IPS-11a (cell line): ENCODE results near the gene NBAS.
"Not testable (repeated sequence)": the region's sequence is repeated elsewhere in the genome, so short reads cannot be mapped to it uniquely, and the experiment has no call there.

Experiments used
- H3K4me3 ChIP-seq: one replicate; pipeline ENCODE4 v1.5.1; 2013; ENCODE audit warnings: low read depth, low read length, control low read depth

NBAS gene

GRCh38 chr2:15485949-15486348, 75.2 kb downstream of the NBAS start:
- no peak overlapping the region for H3K4me3 ChIP-seq

DNA sequence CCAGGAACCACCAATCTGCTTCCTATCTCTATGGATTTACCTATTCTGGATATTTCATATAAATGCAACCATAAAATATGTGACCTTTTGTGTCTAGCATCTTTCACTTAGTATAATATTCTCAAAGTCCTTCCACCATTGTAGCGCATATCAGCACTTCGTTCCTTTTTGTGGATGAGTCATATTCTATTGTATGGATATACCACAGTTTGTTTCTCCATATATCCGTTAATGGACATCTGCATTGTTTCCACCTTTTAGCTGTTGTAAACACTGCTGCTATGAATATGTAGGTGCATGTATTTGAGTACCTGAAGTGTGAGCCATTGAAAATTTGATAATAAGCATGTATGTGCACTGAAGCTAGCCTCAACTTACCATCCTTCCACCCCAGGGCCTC, 80.1 kb downstream of the NBAS start:
- H3K4me3 ChIP-seq = no peak overlapping the region

GRCh38 chr2:15480552-15480951, 80.6 kb downstream of the NBAS start:
- no peak overlapping the region for H3K4me3 ChIP-seq

DNA sequence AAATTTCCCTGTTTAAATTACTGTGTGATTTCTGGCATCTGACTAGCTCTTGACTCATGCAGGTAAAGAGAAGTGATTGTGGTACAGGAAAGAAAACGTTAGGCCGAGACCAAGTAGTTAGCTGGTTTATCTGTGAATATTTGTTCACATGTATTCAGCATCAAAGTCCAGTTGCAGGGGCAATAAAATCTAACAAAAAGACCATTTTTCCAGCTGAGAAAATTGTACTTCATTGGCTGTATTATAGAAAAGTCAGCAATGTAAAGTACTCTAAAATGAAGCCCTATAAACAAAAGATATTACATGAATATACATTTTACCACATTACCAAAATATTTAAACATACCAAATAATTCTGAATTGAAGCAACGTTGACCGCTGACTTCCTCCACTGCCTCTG, 88.3 kb downstream of the NBAS start:
- H3K4me3 ChIP-seq = no peak overlapping the region

DNA sequence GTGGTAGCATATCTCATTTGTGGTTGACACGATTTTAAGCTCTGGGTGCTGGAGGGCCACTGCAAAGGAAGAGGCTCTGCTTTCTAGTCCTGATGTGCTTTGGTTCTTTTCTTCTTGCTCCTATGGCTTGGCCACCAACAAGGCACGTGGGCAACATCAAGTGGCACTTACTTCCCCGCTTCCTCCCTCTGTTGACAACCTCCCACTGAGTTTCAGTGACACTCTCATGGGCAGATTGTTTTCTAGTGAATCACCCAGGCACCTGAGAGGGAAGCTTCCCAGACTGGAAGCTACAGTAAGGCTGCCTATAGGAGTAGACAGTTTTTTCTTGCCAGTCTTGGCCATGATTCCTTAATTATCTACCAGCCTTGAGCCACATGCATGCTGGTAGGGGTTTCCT, 89.0 kb downstream of the NBAS start:
- no peak overlapping the region for H3K4me3 ChIP-seq

- no peak overlapping the region for H3K4me3 ChIP-seq
These were observed 89.5 kb downstream of the NBAS start for GRCh38 chr2:15471606-15472005.

GRCh38 chr2:15460112-15460620, 101.0 kb downstream of the NBAS start:
- H3K4me3 ChIP-seq = no peak overlapping the region

DNA sequence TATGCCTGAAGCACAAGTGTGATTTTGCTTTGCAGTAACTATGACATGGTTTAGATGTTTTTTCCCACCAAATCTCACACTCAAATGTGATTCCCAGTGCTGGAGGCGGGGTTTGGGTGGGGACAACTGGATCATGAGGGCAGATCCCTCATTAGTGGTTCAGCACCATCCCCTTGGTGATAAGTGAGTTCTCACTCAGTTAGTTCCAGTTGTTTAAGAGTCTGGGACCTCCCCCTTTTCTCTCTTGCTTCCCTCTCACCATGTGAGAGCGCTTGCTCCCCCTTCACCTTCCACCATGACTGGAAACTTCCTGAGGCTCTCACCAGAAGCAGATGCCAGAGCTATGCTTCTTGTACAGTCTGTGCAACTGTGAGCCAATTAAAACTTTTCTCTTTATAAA, 102.9 kb downstream of the NBAS start:
- H3K4me3 ChIP-seq = no peak overlapping the region

GRCh38 chr2:15457868-15458267, 103.3 kb downstream of the NBAS start:
- H3K4me3 ChIP-seq = no peak overlapping the region

DNA sequence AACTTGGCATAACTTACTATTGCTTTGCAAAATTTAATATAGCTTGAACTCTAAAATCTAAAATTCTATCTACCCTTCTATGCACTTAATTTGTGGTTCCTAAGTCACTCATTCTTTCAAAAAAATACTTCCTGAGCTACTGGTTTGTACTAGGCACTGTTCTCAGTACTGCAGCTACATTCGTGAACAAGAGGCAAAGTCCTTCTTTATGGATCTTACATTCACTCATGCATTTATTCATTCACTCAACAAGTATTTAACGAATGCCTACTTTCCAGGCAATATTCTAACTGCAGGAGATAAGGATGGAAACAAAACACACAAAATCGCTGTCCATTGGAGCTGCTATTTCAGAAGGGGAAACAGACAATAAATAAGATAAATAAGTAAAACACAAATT, 104.8 kb downstream of the NBAS start:
- no peak overlapping the region for H3K4me3 ChIP-seq

DNA sequence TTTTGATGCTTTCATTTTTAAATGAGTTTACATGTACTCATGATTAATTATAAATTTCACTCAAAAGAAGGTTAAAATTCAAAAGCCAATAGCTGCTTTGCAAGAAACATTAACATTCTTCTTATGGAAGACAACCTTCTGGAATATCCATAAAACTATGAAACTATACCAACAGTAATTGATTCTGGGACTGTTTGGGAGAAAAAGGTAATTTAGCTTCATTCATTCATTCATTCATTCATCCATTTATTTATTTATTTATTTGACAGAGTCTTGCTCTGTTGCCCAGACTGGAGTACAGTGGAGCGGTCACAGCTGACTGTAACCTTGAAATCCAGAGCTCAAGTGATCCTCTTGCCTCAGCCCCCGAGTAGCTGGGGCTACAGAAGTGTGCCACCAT, 110.3 kb downstream of the NBAS start:
- H3K4me3 ChIP-seq = no peak overlapping the region

GRCh38 chr2:15449556-15450236, 111.4 kb downstream of the NBAS start:
- H3K4me3 ChIP-seq = no peak overlapping the region

GRCh38 chr2:15448250-15448839, 112.8 kb downstream of the NBAS start:
- no peak overlapping the region for H3K4me3 ChIP-seq

DNA sequence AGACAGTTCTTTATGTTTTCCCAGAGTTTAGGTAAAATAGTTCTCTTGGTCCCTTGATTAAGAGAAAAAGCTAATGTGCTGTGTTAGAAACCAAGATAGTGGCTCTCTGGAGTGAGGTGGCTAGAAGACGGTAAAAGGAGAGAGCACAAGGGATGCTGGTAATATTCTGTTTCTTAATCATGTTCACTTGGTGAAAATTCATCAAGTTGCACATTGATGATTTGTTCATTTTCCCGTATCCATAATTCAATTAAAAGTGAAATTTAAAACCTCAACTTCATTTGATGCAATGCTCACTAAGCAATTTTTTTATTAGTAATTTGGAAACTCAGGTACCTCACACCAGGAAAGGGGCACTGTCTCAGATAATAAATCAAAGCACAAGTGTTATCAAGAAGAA, 113.8 kb downstream of the NBAS start:
- no peak overlapping the region for H3K4me3 ChIP-seq

- no peak overlapping the region for H3K4me3 ChIP-seq
These were observed 114.2 kb downstream of the NBAS start for GRCh38 chr2:15446961-15447360.

DNA sequence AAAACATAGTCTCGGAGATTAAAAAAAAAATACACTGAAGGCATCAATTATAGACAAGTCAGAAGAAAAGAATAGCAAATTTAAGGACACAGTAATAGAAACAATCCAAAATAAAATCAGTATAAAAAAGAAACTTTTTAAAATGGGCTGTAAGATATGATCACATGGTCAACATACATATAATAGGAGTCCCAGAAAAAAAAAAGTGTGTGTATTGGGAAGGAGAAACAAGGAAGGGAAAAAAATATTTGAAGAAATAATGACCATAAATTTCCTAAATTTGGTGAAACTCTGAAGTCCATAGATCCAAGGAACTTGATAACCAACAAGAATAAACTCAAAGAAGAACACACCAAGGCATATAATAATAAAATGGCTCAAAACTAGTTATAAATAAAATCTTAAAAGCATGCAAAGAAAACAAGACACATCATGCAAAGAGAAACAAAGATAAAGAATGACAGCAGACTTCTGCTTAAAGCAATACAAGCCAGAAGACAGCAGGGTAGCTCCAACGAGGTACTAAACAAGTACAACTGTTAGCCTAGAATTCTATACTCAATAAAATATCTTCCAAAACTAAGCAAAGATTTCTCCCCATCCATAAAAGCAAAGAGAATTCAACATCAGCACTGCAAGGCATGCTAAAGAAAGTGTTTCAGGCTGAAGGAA, 115.1 kb downstream of the NBAS start:
- no peak overlapping the region for H3K4me3 ChIP-seq

- not testable (repeated sequence) for H3K4me3 ChIP-seq
These were observed 121.2 kb downstream of the NBAS start for GRCh38 chr2:15439768-15440524.

DNA sequence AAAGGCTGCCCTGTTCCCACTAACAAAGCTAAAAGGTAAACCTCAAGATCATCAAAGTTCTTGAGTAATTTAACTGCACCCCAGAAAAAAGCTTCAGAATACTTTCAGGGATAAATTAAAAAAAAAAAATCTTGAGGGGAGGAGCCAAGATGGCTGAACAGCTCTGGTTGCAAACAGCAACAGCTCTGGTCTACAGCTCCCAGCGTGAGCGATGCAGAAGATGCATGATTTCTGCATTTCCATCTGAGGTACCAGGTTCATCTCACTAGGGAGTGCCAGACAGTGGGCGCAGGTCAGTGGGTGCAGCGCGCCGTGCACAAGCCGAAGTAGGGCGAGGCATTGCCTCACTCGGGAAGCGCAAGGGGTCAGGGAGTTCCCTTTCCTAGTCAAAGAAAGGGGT, 121.8 kb downstream of the NBAS start:
- H3K4me3 ChIP-seq = not testable (repeated sequence)

DNA sequence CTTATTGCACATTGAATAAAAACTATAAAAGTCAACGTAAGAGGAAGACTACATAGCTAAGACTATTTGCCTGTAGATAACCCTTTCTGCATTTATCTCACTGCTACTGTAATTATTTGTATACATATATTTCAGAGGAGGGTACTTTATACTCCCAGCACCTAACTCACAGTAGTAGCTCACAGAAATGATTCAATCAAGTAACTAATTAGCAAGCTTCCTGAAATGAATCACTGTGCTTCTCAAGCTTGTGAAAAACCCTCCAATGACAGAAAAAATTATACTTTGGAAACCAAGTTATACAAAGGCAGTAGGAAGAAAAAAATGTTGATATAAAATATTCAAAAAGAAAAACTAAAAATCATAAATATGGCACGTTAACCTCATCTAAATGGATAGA, 124.9 kb downstream of the NBAS start:
- H3K4me3 ChIP-seq = no peak overlapping the region

- H3K4me3 ChIP-seq = no peak overlapping the region
These were observed 125.7 kb downstream of the NBAS start for GRCh38 chr2:15435474-15435873.

GRCh38 chr2:15432642-15433256, 128.4 kb downstream of the NBAS start:
- no peak overlapping the region for H3K4me3 ChIP-seq
